ENCODE results near the gene ZNF22. TPM values are rescaled to one million over a fixed set of nuclear protein-coding genes. Genes with fewer than 3 reads are reported as not detected.

Gene ZNF22
- total RNA-seq, 6 experiments from 2014 or later = 10.3 to 25.2 (median 12.2) TPM

DNA sequence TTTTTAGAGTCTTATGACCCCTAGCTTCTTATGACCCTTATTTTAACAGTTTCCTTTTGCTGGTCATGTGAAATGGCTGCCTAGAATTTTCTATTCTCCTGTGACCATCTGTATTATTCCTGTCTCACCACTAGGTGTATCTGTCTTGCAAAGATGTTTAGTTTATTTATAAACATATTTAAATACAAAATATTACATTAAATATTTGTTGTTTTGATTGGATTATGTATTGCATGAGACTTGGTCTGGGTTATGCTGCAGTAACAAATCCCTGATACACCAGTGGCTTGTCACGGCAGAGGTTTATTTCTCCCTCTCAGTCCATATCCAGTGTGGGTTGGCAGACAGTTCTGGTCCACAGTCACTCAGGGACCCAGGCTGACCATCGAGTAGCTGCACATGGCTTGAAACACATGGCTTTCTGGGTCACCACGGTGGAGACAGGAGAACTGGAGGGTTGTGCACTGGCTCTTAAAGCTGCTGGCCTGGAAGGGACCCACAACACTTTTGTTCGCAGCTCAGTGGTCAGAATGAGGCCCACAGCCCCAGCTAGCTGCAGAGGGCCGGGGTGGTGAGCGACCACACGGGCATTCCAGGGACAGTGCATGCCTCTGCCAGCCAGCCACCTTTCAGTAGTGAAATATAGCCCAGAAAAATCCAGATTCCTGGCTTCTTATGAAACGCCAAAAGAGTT, 33.8 kb upstream of the ZNF22 start:
- DNase-seq (peak in 1 of 3 donors; percentile 35), ATAC-seq (no peak)
- peaks cover 0 to 59% (median 11%) of the 10 kb centered on the region in 4 donors for H3K4me1 ChIP-seq
- WGBS (ENCODE audit: insufficient coverage, low coverage, low lambda C conversion rate, missing lambda C conversion rate) = 90% methylated on average over 2 of the region's 8 CpGs
- peaks cover 0 to 17% (median 0%) of the 10 kb centered on the region in 4 donors for H3K36me3 ChIP-seq
- H3K27me3 ChIP-seq = no peaks in the 10 kb centered on the region
- H3K27ac ChIP-seq = peak overlapping the region in 2 of 3 donors; percentile 38 to 56
- H3K9me3 ChIP-seq = no peaks in the 10 kb centered on the region
- intact Hi-C loops (cut with DNase I) = no loop called here
- H3K4me3 ChIP-seq = no peak overlapping the region
- no peak for TF ChIP-seq POLR2A (IDR thresholded peaks at IDR 0.05)
- TF ChIP-seq, protein P1, sequence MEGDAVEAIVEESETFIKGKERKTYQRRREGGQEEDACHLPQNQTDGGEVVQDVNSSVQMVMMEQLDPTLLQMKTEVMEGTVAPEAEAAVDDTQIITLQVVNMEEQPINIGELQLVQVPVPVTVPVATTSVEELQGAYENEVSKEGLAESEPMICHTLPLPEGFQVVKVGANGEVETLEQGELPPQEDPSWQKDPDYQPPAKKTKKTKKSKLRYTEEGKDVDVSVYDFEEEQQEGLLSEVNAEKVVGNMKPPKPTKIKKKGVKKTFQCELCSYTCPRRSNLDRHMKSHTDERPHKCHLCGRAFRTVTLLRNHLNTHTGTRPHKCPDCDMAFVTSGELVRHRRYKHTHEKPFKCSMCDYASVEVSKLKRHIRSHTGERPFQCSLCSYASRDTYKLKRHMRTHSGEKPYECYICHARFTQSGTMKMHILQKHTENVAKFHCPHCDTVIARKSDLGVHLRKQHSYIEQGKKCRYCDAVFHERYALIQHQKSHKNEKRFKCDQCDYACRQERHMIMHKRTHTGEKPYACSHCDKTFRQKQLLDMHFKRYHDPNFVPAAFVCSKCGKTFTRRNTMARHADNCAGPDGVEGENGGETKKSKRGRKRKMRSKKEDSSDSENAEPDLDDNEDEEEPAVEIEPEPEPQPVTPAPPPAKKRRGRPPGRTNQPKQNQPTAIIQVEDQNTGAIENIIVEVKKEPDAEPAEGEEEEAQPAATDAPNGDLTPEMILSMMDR (IDR thresholded peaks at IDR 0.05) = peak; percentile 7 to 27 (median 16)

DNA sequence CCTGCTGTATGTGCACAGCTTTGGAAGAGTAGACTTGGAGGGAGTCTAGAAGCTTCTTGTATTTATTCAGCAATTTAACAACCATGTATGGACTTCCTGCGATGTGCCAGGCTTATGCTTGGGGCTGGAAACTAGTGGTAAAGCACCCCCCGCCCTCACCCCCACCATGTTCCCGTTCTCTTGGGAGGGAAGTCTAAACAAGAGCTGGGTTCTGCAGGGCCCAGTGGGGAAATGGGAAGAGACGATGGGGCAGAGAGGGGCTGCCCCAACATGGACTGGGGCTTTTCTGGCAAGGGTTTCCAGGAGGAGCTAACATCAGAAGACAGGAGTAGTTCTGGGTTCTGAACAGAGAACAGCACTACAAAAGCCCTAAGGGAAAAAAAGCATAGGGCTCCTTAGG, 33.1 kb upstream of the ZNF22 start:
- H3K27ac ChIP-seq = peak overlapping the region; percentile 5 to 61 (median 56)
- ATAC-seq = peak in 1 of 4 donors; percentile 5
- TF ChIP-seq, protein P1 (IDR thresholded peaks at IDR 0.05) = no peak
- TF ChIP-seq POLR2A (IDR thresholded peaks at IDR 0.05) = no peak
- DNase-seq = peak in 2 of 3 donors; percentile 39 to 43
- intact Hi-C loops (cut with DNase I) = no loop called here
- WGBS (ENCODE audit: insufficient coverage, low coverage, low lambda C conversion rate, missing lambda C conversion rate) = 55% methylated on average over 4 of the region's 4 CpGs
- H3K4me1 ChIP-seq = peaks cover 0 to 57% (median 11%) of the 10 kb centered on the region in 4 donors
- no peaks in the 10 kb centered on the region for H3K27me3 ChIP-seq
- H3K4me3 ChIP-seq = no peak overlapping the region
- H3K36me3 ChIP-seq = peaks cover 0 to 18% (median 0%) of the 10 kb centered on the region in 4 donors
- H3K9me3 ChIP-seq = no peaks in the 10 kb centered on the region

DNA sequence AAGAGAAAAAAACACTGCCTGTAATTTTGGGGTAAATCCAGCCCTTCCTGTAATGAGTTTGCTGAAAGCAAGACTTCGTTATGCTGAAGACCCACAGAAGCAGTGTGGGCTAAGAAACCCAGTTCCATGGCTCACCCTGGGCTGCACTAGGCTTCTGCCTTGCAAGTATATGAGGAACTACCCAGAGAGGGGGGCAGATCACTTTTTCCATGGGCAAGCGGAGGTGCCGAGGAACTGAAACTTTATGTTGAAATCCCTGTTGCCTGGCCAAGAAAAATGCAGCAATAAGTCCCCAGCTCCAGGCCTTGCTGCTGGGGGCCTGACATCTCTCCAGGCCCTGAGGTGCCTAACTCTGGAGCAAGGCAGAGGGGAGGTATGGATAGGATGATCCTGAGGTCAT, 32.6 kb upstream of the ZNF22 start:
- TF ChIP-seq, protein P1 (IDR thresholded peaks at IDR 0.05) = no peak
- TF ChIP-seq POLR2A (IDR thresholded peaks at IDR 0.05) = no peak
- 0% methylated on average over 2 of the region's 3 CpGs for WGBS (ENCODE audit: insufficient coverage, low coverage, low lambda C conversion rate, missing lambda C conversion rate)
- H3K27ac ChIP-seq = peak overlapping the region; percentile 5 to 61 (median 56)
- H3K27me3 ChIP-seq = no peaks in the 10 kb centered on the region
- ATAC-seq (peak; percentile 12 to 41 (median 20)), DNase-seq (peak in 2 of 3 donors; percentile 43 to 65)
- no peaks in the 10 kb centered on the region for H3K9me3 ChIP-seq
- intact Hi-C loops (cut with DNase I) = no loop called here
- peaks cover 0 to 57% (median 11%) of the 10 kb centered on the region in 4 donors for H3K4me1 ChIP-seq
- peaks cover 0 to 18% (median 0%) of the 10 kb centered on the region in 4 donors for H3K36me3 ChIP-seq
- H3K4me3 ChIP-seq = no peak overlapping the region

DNA sequence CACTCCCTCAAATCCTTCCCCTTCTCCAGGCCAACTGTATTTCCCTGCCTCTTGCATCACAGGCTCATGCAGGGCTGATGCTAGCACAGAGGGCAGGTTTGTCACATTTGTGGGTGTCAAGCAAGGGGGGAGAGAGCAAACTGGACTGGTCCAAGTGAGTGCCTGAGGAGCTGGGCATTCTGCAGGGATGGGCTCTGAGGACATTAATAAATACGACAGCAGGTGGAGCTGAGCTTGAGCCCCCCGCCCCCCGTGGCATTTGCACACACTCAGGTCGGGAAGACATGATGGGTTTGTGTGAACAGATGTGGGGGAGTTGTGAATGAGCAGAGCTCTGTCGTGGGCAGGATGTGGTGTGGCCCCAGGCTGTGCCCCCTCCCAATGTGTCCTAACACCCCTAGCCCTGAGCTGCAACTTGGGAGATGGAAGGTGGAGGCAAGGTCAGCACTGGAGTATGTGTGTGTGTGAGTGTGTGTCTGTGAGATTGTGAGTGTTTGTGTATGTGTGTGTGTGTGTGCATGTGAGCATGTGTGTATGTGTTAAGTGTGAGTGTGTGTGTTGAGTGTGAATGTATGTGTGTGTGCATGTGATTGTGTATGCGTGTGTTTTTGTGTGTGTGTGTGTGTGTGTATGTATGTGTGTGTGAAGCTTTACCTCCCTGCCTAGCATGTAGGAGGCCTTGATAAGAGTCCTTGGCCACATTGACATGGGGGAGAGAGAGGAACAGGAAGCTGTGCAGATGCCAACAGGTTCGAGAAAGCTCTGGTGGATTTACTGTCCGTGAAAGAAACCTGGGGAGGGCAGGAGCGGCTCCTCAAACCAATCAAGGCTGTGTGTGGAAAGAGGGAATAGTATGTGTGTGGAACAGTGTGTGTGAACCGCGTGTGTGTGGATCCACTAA, 32.0 kb upstream of the ZNF22 start:
- intact Hi-C loops (cut with DNase I) = no loop called here
- peak overlapping the region in 2 of 3 donors; percentile 5 to 56 for H3K27ac ChIP-seq
- ATAC-seq = peak in 1 of 4 donors; percentile 0
- H3K27me3 ChIP-seq = no peaks in the 10 kb centered on the region
- peaks cover 0 to 53% (median 7%) of the 10 kb centered on the region in 4 donors for H3K4me1 ChIP-seq
- no peaks in the 10 kb centered on the region for H3K9me3 ChIP-seq
- WGBS (ENCODE audit: insufficient coverage, low coverage, low lambda C conversion rate, missing lambda C conversion rate) = 67% methylated on average over 9 of the region's 11 CpGs
- DNase-seq = peak in 1 of 3 donors; percentile 39
- H3K36me3 ChIP-seq = peaks cover 0 to 18% (median 0%) of the 10 kb centered on the region in 4 donors
- TF ChIP-seq, protein P1 (IDR thresholded peaks at IDR 0.05) = no peak
- TF ChIP-seq POLR2A (IDR thresholded peaks at IDR 0.05) = no peak
- H3K4me3 ChIP-seq = no peak overlapping the region
